Motor neuron (in vitro differentiated cells): ENCODE results near the gene CNPY2. TPM values are rescaled to one million over a fixed set of nuclear protein-coding genes. Genes with fewer than 3 reads are reported as not detected.
"Not testable (repeated sequence)": the region's sequence is repeated elsewhere in the genome, so short reads cannot be mapped to it uniquely, and the experiment has no call there.

Source experiments
- ATAC-seq, 8 experiments: fragments of 200-7000 bp; cut with Tn5 transposase; replicated peaks in 6 of 8; 2 replicates each; pipeline ENCODE4 v1.8.0; 2021; ENCODE audit warnings: mild to moderate bottlenecking in 8 of 8, moderate library complexity in 8 of 8
- H3K27ac ChIP-seq, 2 donors: fragments of 250-450 bp; sonication (Bioruptor Pico); 2 replicates each; pipeline ENCODE4 v1.9.0; 2021; ENCODE audit warnings: antibody characterized with exemption in 2 of 2, mild to moderate bottlenecking in 2 of 2, moderate library complexity in 1 of 2
- H3K4me1 ChIP-seq, 2 donors: fragments of 250-450 bp; sonication (Bioruptor Pico); replicated peaks in 1 of 2; 2 replicates each; pipeline ENCODE4 v1.6.1; 2021; ENCODE audit warnings: antibody characterized with exemption in 2 of 2, mild to moderate bottlenecking in 2 of 2, moderate library complexity in 1 of 2
- H3K4me3 ChIP-seq, 5 donors: fragments of 250-450 bp; sonication (Bioruptor Pico); 2 replicates each; pipeline ENCODE4 v1.9.0; 2021; ENCODE audit warnings: antibody characterized with exemption in 5 of 5, mild to moderate bottlenecking in 5 of 5, moderate library complexity in 4 of 5
- WGBS, 10 experiments: fragments of 450-650 bp; shearing (Covaris generic); methylation state at CpG; one replicate each; pipeline ENCODE4 v1.0.0; 2022; 5-methylcytosine and 5-hydroxymethylcytosine counted together
- in situ Hi-C, 9 experiments: fragments of 400-800 bp; cut with MboI; loops; one replicate each; pipeline ENCODE4 v1.15.0; 2021; ENCODE audit warnings: low sequenced_read_pairs in 9 of 9, low pct_unique_long_range_greater_than_20kb in 2 of 9; ENCODE audit not compliant: unreplicated experiment in 9 of 9
- total RNA-seq, 8 experiments: library from RNA; unstranded; fragments of 300-600 nt; gene quantifications; 2 replicates each; pipeline versions ENCODE4 v1.2.3 to v1.2.4, GENCODE V29; 2022

CNPY2 gene
- total RNA-seq, 8 experiments from 2014 or later: 102 to 231 (median 141) TPM

- H3K4me3 ChIP-seq: no peak overlapping the region
- ATAC-seq: no peak
Measured at GRCh38 chr12:56280849-56281248, 34.9 kb downstream of the CNPY2 start.

GRCh38 chr12:56278905-56279304 lies 36.9 kb downstream of the CNPY2 start:
- WGBS, 10 experiments: 85 to 100% (median 100%) methylated on average over 1 to 2 of the region's 3 CpGs; no CpG with 5 or more reads in 3 of the 10 experiments
- in situ Hi-C loops: no loop called here
- ATAC-seq: no peak
- no peak overlapping the region for H3K4me3 ChIP-seq
- H3K27ac ChIP-seq: no peak overlapping the region
- H3K4me1 ChIP-seq: no peaks in the 10 kb centered on the region

More at GRCh38 chr12:56280849-56281248, 34.9 kb downstream of the CNPY2 start:
- in situ Hi-C loops: no loop called here
- Histone ChIP-seq H3K27ac (no peak overlapping the region), H3K4me1 (no peaks in the 10 kb centered on the region)

DNA sequence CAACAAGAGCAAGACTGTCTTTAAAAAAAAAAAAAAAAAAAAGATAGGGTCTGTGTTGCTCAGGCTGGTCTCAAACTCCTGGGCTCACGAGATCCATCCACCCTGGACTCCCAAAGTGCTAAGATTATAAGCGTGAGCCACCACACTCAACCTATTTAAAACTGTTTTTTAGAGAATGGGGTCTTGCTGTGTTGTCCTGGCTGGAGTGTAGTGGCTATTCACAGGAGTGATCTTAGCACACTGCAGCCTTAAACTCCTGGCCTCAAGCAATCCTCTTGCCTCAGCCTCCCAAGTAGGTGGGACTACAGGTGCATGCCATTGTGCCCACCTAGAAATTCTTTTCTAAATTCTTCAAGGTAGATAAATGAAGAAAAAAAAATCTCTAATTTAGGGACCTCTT lies 41.5 kb downstream of the CNPY2 start:
- H3K4me3 ChIP-seq: no peak overlapping the region
- in situ Hi-C loops: loop anchor here in 1 of 9 experiments (25.0 kb wide), 1 partner anchor 112 kb away; the partner anchor contains the start of genes MYL6 and MYL6B
- 86 to 100% (median 100%) methylated on average over 1 to 2 of the region's 2 CpGs; no CpG with 5 or more reads in 5 of the 10 experiments for WGBS, 10 experiments
- no peak overlapping the region for H3K27ac ChIP-seq
- H3K4me1 ChIP-seq: no peaks in the 10 kb centered on the region
- no peak for ATAC-seq

DNA sequence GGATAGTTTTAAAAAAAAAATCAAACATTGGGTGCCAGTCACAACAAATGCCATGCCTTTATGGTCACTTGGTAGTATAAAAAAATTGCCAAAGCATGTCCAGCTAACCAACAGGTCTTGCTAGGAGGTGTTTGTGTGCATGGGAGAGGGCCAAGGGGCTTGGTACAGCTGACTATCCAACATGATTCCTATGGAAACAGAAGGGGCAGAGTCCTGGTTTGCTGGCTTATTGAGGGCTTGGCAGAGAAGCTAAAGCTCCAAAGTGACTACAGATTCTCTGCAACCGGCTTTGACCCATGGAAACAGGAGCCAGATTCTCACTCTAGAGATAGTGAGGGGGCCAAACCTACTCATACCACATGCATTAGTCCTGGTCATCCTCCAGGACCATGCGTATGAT lies 43.3 kb downstream of the CNPY2 start:
- 40 to 100% (median 100%) methylated on average over 1 of the region's 2 CpGs; no CpG with 5 or more reads in 5 of the 10 experiments for WGBS, 10 experiments
- H3K27ac ChIP-seq, H3K4me1 ChIP-seq, ATAC-seq, H3K4me3 ChIP-seq: not testable (repeated sequence)
- in situ Hi-C loops: loop anchor here in 1 of 9 experiments (25.0 kb wide), 1 partner anchor 110 kb away; the partner anchor contains the start of genes MYL6 and MYL6B

DNA sequence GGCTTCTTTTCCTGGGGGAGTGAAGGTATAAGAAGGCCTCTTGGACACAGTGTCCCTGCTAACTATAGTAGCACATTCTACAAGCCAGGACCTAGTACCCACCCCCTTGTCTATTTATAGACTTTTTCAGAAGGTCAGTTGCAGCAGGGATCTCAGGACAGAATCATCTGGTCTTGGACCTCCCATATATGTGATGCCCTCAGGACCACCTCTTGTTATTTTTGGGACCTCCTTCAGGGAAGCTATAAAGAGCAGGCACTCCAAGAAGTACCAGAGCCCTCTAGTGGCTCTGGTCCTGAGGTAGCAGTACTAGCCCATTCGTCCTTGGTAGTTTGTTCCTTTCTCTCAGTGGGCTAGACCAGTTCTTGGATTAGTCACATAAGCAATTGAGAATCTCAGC lies 44.8 kb downstream of the CNPY2 start:
- WGBS, 10 experiments: 14% methylated on average over 1 of the region's 1 CpG; no CpG with 5 or more reads in 9 of the 10 experiments
- Histone ChIP-seq H3K4me1 (peaks cover 0 to 4% of the 10 kb centered on the region in 2 donors), H3K4me3 (no peak overlapping the region), H3K27ac (no peak overlapping the region)
- in situ Hi-C loops: loop anchor here in 1 of 9 experiments (25.0 kb wide), 1 partner anchor 109 kb away; the partner anchor contains the start of genes MYL6 and MYL6B
- peak in 1 of 8 experiments; percentile 2 for ATAC-seq

DNA sequence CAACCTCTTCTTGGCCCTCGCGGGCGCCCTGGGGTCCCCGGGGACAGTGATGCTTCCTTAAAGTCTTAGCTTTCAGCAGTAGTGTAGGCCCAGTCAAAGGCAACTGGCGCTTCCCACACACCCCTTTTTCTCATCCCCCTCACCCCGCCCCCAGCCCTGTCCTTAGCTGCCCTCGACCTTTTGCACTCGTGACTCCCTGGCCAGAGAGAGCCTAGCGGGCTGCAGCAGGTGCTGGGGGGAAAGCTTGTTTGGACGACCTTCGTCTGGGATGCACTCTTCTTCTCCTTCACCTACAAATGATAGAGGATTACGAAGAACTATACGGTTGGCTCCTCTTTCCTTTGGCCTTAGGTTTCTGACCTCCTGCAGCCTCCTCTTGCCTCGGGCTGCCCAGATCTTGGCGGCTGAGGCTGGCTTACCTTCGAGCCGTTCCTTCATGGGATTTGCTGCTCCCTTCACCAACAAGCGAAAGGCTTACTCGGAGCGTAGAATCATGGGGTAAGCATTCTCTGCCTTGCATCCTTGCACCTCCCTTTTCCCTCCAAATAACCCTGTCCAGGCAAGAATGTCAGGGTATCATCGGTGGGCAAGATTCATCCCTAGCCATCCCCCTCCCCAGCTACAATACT lies 48.2 kb downstream of the CNPY2 start:
- no peak overlapping the region for H3K27ac ChIP-seq
- whole genome bisulfite sequencing, 10 experiments: 0 to 60% (median 40%) methylated on average over 1 to 7 of the region's 21 CpGs; no CpG with 5 or more reads in 3 of the 10 experiments
- ATAC-seq: peak in 1 of 8 experiments; percentile 11
- H3K4me3 ChIP-seq: peak overlapping the region; percentile 52 to 65 (median 60)
- in situ Hi-C loops: loop anchor here in 1 of 9 experiments (25.0 kb wide), 1 partner anchor 105 kb away; the partner anchor contains the start of genes MYL6 and MYL6B
- H3K4me1 ChIP-seq: peaks cover 0 to 5% of the 10 kb centered on the region in 2 donors

DNA sequence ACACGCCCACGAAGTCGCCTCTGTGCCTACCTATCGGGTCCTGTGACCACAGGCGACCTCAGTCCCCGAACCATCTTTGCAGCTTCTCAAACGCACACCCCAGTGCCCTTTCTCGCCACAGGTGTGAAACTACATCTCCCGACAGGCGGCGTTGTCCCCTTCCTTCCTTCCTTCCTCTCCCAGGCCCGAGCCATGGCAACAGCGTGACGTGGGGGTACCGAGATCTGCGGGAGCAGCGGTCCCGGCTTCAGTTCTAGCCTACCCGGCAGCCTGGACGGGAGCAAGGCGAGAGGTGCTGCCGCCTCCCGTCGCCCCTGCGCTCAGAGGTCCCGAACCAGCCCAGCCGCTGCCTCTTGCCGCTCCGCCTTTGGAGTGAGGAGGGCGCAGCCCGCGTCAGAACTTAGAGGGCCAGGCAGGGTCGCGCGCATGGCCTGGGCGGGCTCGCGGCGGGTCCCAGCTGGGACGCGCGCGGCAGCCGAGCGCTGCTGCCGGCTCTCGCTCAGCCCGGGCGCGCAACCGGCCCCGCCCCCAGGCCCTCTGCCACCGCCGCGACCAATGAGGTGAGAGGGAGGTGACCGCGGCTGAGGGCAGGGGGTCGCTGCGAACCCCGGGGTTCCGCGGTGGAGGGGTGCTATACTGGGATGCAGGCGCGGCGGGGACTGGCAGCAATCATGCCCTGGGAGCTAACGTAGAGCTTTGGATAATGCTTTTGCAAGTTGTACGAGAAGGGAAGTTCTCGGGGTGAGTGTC lies 48.9 kb downstream of the CNPY2 start, which contains the start of gene COQ10A:
TSS of gene COQ10A (plus strand) at position 250 of the 750 bp plus-strand sequence. CDS start at position 427, 177 bp downstream.
- whole genome bisulfite sequencing, 10 experiments: 0 to 5% (median 1%) methylated on average over 1 to 20 of the region's 68 CpGs; no CpG with 5 or more reads in 6 of the 10 experiments
- in situ Hi-C loops: loop anchor here in 1 of 9 experiments (25.0 kb wide), 1 partner anchor 105 kb away; the partner anchor contains the start of genes MYL6 and MYL6B

GRCh38 chr12:56266068-56266692 lies 49.6 kb downstream of the CNPY2 start:
- in situ Hi-C loops: loop anchor here in 1 of 9 experiments (25.0 kb wide), 1 partner anchor 104 kb away; the partner anchor contains the start of genes MYL6 and MYL6B
- Histone ChIP-seq H3K4me3 (peak overlapping the region; percentile 52 to 65 (median 60)), H3K27ac (peak overlapping the region; percentile 79 to 82)
- not testable (repeated sequence) for H3K4me1 ChIP-seq, ATAC-seq
- WGBS, 10 experiments: 12 to 89% (median 52%) methylated on average over 4 to 11 of the region's 16 CpGs; no CpG with 5 or more reads in 5 of the 10 experiments

More for the DNA sequence above, 48.9 kb downstream of the CNPY2 start, which contains the start of gene COQ10A:
- ATAC-seq: peak; percentile 91 to 95 (median 93)
- peak within 1 kb of the TSS; percentile 52 to 65 (median 60) for H3K4me3 ChIP-seq
- H3K4me1 ChIP-seq: peaks cover 0 to 5% of the 10 kb centered on the region in 2 donors
- peak within 1 kb of the TSS; percentile 79 to 82 for H3K27ac ChIP-seq

DNA sequence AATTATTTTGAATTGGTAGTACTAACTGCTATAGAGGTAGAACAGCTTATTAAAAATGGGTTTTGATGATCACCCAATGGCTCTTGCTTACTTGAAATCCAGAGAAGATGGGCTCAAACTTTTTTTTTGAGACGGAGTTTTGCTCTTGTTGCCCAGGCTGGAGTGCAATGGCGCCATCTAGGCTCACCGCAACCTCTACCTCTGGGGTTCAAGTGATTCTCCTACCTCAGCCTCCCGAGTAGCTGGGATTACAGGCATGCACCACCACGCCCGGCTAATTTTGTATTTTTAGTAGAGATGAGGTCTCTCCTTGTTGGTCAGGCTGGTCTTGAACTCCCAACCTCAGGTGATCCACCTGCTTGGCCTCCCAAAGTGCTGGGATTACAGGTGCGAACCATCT lies 52.8 kb downstream of the CNPY2 start:
- WGBS, 10 experiments: 75 to 100% (median 93%) methylated on average over 1 to 5 of the region's 7 CpGs; no CpG with 5 or more reads in 3 of the 10 experiments
- not testable (repeated sequence) for ATAC-seq

GRCh38 chr12:56261503-56262232 lies 54.1 kb downstream of the CNPY2 start:
- peak in 2 of 8 experiments; percentile 44 to 46 for ATAC-seq
- WGBS, 10 experiments: 47 to 100% (median 87%) methylated on average over 1 to 4 of the region's 5 CpGs; no CpG with 5 or more reads in 2 of the 10 experiments
- in situ Hi-C loops: loop anchor here in 1 of 9 experiments (25.0 kb wide), 1 partner anchor 99 kb away; the partner anchor contains the start of genes MYL6 and MYL6B
- H3K4me3 ChIP-seq: no peak overlapping the region
- H3K27ac ChIP-seq: no peak overlapping the region
- peaks cover 11 to 18% of the 10 kb centered on the region in 2 donors for H3K4me1 ChIP-seq

More for the DNA sequence above, 52.8 kb downstream of the CNPY2 start:
- H3K4me1 ChIP-seq: peaks cover 4 to 12% of the 10 kb centered on the region in 2 donors
- not testable (repeated sequence) for H3K27ac ChIP-seq, H3K4me3 ChIP-seq
- in situ Hi-C loops: loop anchor here in 1 of 9 experiments (25.0 kb wide), 1 partner anchor 101 kb away; the partner anchor contains the start of genes MYL6 and MYL6B

- in situ Hi-C loops: loop anchor here in 1 of 9 experiments (25.0 kb wide), 1 partner anchor 99 kb away; the partner anchor contains the start of genes MYL6 and MYL6B
- no peak for ATAC-seq
Measured at GRCh38 chr12:56260921-56261320, 54.9 kb downstream of the CNPY2 start.

More at GRCh38 chr12:56260921-56261320, 54.9 kb downstream of the CNPY2 start:
- no peak overlapping the region for H3K4me3 ChIP-seq
- H3K27ac ChIP-seq: no peak overlapping the region
- WGBS, 10 experiments: 75 to 90% (median 81%) methylated on average over 1 to 3 of the region's 3 CpGs; no CpG with 5 or more reads in 3 of the 10 experiments
- peaks cover 16 to 18% of the 10 kb centered on the region in 2 donors for H3K4me1 ChIP-seq
